ENCODE measurements around the gene EDDM13.
"Not testable (repeated sequence)": the region's sequence is repeated elsewhere in the genome, so short reads cannot be mapped to it uniquely, and the experiment has no call there.

The EDDM13 gene

GRCh38 chr19:56321989-56322440 is 49.5 kb downstream of the EDDM13 start:
- no peak for DNase-seq

- no peak for DNase-seq
Measured at GRCh38 chr19:56324436-56324835, 51.9 kb downstream of the EDDM13 start.

- DNase-seq = no peak
Measured at GRCh38 chr19:56332695-56333094, 60.1 kb downstream of the EDDM13 start.

- DNase-seq = no peak
Measured at GRCh38 chr19:56333506-56333905, 61.0 kb downstream of the EDDM13 start.

GRCh38 chr19:56335371-56335770 is 62.8 kb downstream of the EDDM13 start:
- not testable (repeated sequence) for DNase-seq

- DNase-seq = not testable (repeated sequence)
Measured at GRCh38 chr19:56337077-56337476, 64.5 kb downstream of the EDDM13 start.

GRCh38 chr19:56339031-56339430 is 66.5 kb downstream of the EDDM13 start:
- DNase-seq = not testable (repeated sequence)

GRCh38 chr19:56341948-56342347 is 69.4 kb downstream of the EDDM13 start:
- no peak for DNase-seq

GRCh38 chr19:56347163-56347778 is 74.7 kb downstream of the EDDM13 start:
- no peak for DNase-seq

GRCh38 chr19:56348289-56348877 is 75.8 kb downstream of the EDDM13 start:
- no peak for DNase-seq

- no peak for DNase-seq
Measured at GRCh38 chr19:56350416-56351045, 78.0 kb downstream of the EDDM13 start.

GRCh38 chr19:56351208-56351607 is 78.7 kb downstream of the EDDM13 start:
- DNase-seq = no peak

GRCh38 chr19:56355517-56355916 is 83.0 kb downstream of the EDDM13 start:
- DNase-seq = no peak

- no peak for DNase-seq
Measured at GRCh38 chr19:56356944-56357343, 84.4 kb downstream of the EDDM13 start.

All from cerebellar nuclear complex (tissue), 1 donor.